HG03439 (cell line): ENCODE measurements around the gene MT4.
"Not testable (repeated sequence)": the region's sequence is repeated elsewhere in the genome, so short reads cannot be mapped to it uniquely, and the experiment has no call there.

Source experiments
- ATAC-seq: cut with Tn5 transposase; IDR thresholded peaks from one replicate; pipeline ENCODE4 v1.9.1; 2021; ENCODE audit warnings: mild to moderate bottlenecking, moderate library complexity; ENCODE audit not compliant: unreplicated experiment

MT4 gene

DNA sequence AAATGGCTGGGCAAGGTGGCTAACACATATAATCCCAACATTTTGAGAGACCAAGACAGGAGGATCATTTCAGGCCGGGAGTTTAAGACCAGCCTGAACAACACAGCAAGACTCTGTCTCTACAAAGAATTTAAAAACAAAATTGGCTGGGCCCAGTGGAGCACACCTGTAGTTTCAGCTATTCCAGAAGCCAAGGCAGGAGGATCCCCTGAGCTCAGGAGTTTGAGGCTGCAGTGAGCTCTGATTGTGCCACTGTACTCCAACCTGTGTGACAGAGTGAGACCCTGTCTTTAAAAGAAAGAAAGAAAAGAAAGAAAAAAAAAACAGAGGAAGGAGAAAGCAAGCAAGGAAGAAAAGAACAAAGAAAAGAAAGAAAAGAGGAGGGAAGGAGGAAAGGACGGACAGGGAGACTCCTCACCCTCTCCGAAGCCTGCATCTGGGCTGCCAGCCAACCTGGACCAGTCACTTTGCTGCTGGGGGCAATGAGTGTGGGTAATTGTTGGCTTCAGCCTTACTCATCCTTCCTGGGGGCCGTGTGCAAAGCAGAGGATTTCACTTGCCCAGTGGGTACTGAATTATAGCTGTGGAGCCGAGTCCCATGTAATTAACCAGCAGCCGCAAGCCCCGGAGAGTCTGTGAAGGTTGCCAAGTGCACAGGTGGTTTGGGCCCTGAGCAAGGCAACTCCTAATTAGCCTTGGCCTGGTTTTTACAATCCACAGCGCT lies 6.7 kb upstream of the MT4 start:
- no peak for ATAC-seq

DNA sequence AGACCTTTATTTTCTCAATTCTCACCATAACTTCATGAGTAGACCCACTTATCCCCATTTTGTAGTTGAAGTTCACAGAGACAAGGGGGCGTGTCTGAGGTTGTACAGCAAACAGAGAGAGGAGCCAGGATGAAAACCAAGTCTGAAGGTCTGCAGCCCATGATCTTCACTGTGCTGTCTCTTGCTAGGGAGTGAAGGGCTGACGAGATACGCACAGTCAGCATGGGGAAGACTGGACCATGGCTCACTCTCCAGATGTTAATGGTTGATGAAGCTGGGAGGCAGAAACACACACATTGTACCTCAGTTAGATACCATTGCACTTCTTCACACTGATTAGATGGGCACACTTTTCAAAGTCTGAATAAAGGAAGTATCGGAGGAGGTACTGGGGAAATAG lies 5.8 kb upstream of the MT4 start:
- no peak for ATAC-seq

DNA sequence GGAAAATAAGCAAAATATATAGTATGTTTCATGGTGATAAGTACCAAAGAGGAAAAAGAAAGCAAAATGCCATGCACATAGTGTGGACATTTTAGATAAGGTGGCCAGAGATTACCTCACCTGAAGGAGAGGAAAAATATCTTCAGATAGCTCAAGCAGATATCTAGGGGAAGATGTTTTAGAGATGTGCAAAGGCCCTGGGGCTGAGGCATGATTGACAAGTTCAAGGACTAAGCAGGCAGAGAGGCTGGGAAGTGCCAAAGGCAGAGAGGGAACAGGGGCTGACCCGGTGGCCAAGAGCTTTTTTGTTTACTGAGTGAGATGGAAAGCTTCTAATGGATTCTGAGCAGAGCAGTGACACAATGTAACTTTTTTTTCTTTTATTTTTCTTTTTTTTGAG lies 4.4 kb upstream of the MT4 start:
- ATAC-seq: no peak

DNA sequence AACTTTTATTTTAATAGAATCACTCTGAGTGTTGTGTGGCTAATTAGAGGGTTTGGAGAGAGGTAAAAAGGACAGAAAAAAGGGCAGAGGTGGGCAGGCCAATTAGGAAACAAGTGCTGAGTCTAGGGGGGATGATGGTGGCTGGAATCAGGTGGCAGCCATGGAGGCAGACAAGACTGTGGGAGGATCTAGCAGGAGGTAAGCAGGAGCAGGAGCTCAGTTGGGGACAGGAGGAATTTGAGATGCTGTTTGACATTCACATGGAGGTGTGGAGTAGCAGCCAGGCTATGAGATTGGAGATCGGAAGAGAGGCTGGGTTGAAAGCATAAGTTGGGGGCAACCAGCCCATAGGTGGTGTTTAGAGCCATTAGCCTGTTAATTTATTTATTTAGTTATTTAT lies 3.7 kb upstream of the MT4 start:
- ATAC-seq: no peak

DNA sequence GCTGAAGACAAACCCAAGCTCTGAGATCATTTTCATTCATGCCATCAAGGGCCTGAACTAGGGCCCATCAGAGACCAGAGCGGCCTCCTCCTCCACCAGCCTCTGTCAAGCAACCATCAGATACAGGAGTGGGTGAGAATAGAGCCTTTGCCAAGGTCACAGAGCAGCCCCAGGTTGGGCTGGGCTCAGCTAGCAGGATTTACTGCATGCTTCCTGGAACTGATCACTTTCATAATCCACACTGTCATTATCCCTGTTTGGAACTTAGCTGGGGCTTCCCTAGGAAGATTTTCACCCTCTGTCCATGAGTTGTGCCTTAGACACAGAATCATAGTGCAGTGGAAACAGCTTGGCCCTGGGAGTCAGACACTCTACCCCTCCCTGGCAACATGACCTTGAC lies 5.1 kb downstream of the MT4 start:
- ATAC-seq: no peak

DNA sequence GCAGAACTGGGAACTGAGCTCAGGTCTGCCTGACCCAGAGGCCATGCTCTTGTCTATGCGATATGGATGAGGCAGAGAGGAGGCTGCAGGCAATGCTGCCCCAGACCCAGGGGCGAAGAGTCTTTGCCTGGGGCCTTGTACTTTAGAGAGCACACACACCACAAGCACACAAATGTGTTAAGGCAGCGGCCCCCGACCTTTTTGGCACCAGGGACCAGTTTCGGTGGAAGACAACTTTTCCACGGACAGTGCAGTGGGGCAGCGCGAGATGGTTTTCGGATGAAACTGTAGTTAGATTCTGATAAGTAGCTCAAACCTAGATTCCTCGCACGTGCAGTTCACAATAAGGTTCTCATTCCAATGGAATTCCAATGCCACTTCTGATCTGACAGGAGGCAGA lies 6.7 kb downstream of the MT4 start:
- ATAC-seq: no peak

DNA sequence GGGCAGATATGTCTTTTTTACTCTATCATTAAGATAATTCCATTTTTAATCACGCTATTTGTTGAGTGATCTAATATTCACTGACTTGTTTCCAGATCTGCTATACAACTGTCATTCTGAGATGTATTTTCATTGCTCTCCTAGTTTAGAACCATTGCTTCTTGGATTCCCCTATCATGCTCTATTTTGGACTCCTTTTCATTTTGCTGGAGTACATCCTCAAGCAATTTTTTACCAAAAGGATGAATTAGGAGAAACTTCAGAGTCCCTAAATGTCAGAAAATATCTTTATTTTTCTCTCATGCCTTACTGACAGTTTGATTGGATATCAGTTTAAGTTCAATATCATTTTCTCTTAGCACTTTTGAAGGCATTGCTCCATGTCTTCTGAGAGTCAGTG lies 9.8 kb downstream of the MT4 start:
- ATAC-seq: no peak

DNA sequence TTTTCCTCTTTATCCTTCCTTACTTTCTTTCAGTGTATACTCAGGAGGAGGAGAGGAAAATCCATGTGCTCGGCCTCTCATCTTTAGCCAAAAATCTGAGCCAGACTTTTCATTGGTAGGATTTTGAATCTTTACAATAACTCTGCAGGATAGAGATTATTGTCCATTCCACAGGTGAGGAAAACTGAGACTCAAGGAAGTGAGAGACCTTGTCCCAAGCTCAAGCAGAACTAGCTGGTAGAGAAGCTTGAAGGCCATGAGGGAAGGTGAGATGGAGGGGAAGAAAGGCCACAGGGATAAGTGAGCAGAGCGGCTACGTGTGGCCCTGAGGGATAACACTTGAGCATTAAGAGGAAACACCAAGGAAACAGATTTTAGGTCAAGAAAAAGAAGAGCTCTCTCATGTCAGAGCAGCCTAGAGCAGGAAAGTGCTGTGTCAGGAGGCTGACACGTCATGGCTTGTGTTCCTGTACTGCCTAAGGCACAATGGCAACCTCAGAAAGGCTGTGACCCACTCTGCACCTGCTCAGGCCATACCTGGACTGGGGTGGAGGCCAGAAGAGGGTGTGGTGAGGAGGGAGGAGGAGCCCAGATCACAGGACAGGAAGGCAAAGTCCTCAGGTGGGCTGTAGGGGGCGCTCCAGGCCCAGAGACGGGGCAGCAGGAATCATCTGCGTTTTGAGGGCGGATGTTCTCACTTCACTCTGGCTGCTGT lies 11.9 kb downstream of the MT4 start:
- peak; percentile 86 for ATAC-seq

DNA sequence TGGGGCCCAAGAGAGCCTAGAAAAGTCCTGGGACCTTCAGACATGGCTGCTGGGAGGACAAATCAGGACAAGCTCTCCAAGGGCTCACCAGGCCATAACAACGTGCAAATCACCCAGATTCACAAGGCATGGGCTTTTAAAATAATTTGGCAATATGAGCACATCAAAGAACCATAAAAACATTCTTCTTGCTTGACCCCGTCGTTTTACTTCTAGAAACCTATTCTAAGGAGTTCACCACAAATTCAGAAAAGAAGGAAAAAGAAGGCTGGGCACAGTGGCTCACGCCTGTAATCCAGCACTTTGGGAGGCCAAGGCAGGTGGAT lies 12.4 kb downstream of the MT4 start:
- ATAC-seq: no peak

DNA sequence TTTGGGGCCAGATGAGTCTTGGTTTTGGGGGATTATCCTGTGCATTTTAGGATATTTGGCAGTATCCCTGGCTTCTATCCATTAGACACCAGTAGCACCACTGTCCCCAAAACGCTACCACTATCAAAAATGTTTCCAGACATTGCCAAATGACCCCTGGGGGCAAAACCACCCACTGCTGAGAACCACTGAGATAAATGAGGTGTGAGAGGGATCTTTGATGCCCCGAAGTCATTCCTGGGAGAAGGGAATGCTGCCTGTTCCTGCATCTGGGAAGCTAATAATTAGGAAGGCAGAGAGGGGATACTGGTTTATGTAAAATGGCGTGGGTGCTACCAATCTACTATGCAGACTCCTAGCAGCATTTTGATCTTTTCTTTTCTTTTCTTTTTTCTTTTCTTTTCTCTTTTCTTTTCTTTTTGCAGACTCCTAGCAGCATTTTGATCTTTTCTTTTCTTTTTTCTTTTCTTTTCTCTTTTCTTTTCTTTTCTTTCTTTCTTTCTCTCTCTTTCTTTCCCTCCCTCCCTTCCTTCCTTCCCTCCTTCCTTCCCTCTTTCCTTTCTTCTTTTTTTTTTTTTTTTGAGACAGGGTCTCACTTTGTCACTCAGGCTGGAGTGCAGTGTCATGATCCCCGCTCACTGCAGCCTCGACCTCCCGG lies 15.6 kb downstream of the MT4 start:
- ATAC-seq: no peak

DNA sequence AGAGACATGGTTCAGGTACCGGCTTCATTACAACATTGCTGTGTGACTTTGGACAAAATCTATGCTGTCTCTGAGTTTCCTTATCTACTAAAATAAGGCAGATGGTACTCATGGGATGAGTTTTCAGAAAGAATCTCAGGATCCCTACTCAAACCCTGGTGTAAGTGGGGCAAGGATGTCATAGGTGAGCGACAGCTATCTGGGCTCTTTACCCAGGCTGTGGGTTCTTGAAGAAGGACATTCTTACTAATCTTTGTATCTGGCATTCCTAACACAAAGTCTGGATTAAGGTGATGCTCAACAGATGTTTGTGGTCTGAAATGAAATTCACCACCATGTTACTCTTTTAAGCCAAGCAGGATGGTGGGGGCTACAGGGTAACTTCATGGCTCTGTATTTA lies 18.0 kb downstream of the MT4 start:
- ATAC-seq: not testable (repeated sequence)

DNA sequence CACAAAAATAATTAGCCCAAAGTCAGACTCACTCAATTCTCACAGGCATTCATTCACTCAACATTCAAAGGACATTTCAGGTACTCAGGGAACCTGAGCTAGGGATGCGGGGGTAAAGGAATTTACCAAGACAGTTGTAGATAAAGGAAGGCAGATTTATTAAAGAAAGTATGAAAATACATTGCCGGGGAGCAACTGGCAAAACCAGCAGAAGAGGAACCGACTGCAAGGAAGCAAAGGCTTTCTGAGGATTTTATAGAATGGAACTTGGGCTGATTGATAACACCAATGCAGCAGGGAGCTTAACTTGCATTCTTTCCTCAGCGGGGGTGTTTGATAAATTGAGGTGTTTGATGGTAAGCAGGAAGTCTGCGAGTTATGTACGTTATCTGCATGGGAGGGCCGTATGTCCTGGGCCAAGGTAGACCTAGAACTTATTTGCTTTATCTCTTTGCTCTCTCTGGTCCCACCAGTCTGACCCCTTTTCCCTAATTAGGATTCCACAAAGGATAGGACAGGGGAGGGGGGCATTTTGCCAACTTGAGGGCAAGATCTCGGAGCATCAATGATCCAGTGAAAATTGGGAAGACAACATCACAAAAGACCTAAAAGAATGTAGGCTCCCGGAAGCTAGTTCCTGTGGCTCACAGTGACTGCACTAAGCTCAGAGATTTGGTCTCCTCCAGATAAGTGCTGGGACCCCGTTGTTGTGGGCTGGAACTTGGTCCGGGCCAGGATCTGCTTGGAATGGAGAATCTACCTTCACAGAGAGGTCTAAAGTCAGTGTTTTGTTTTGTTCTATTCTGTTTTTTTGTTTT lies 18.7 kb downstream of the MT4 start:
- ATAC-seq: no peak

DNA sequence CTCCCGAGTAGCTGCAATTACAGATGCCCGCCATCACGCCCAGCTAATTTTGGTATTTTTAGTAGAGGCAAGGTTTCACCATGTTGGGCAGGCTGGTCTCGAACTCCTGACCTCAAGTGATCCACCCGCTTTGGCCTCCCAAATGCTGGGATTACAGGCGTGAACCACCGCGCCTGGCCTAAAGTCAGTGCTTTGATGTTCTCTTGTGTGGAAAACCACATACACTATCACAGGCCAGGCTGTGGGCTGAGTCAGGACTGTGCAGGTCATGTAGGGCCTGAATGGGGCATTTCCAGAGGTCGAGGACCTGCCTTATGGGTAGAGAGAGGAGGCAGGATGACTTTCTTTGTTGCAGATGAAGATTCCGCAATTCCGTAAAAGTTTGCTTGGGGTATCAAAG lies 19.4 kb downstream of the MT4 start:
- ATAC-seq: no peak

DNA sequence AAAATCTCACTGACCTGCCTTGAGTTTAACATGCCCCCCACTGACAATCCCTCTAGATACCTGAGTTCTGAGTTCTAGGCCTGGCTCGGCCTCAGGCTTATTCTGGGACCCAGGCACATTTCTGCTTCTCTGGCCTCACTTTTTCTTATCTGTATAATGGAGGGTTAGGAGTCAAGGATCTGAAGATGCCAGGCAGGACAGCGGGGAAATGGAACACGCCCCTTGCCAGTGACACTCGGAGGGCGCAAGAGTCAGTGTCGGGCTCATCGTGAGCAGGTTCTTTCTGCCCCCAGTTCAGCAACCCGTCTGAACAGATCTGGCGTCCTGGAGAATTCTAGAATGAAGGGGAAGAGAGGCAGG lies 23.9 kb downstream of the MT4 start:
- no peak for ATAC-seq

DNA sequence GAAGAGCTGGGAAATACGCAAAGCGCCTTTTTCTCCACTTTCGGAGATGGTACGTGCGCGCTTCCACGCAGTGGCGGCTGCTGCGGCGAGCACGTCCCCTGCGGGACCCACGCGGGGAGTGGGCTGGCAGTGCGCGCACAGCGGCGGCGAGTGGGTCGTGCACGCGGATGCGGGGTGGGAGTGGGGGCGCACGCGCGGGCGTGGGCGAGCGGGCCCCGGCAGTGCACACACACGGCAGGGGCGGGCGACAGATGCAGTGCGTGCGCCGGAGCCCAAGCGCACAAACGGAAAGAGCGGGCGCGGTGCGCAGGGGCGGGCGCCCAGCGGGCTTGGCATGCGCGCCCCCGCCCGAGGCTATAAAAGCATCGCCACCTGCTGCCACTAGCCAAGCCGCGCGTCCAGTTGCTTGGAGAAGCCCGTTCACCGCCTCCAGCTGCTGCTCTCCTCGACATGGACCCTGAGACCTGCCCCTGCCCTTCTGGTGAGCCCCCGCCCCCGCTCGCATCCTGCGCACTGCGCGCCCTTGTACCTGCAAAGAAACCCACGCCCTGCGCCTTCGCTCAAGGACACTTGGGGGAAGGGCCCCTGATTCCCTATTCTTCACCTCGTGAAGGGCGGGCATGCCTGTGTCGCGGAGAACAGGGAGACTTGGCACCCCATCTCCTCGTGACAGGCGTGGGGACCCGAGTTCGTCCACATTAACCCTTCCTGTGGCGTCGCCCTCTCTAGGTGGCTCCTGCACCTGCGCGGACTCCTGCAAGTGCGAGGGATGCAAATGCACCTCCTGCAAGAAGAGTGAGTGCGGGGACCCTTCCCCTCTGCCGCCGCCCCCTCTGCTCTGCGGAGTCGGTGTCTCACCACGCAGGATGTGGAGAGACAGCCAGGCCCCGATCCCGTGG lies 24.5 kb downstream of the MT4 start, which contains the start of gene MT3:
TSS of gene MT3 (plus strand) at position 388 of the 899 bp plus-strand sequence. CDS start at position 451, 63 bp downstream.
- ATAC-seq: no peak

DNA sequence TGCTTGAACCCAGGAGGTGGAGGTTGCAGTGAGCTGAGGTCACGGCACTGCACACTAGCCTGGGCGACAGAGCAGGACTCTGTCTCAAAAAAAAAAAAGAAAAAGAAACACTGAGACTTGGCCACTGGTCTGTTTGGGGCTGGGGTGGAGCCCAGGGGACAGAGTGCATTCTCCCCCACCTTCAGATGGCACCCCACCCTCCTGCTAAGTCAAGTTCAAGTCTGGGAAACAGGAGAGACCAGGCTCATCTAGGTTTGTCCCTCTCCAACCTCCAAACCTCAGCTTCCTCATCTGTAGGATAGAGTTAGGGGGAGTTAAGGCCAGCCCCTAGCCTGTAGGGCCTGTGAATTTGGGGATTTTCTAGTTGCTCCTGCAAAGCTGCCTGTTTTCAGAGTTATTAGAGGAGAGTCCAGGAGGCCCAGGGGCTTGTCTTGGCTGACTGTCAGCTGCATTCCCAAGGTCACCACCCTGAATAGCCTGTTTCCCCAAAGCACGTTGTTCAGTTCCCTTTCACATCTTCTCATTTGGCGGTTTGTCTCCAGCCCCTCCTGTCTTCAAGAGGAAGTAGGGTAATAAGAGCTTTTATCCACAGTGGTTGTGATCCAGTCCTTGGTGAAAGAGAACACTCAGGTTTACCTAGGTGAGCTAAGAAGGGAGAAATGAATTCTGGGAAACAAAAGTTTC lies 26.6 kb downstream of the MT4 start:
- no peak for ATAC-seq

DNA sequence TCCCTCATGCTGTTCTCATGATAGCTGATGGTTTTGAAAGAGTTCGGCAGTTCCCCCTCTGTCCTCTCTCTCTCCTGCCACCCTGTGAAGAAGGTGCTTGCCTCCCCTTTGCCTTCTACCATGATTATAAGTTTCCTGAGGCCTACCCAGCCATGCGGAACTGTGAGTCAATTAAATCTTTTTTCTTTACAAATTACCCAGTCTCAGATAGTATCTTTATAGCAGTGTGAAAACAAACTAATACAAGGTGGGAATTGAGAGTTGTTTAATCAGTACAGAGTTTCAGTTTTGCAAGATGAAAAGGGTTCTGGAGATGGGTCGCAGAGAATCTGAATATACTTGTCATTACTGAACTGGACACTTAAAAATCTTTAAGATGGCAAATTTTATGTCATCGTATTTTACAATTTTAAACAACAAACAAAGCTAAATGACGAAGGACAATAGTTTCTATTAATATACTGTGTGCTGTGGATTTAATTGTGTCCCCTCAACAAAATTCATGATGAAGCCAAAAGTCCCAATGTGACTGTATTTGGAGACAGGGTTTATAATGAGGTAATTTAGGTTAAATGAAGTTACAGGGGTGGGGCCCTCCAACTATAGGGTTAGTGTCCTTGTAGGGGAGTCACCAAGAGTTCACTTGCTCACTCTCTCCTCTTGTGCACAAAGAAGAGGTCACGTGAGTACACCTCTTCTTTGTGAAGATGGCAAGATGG lies 28.9 kb downstream of the MT4 start:
- ATAC-seq: no peak

DNA sequence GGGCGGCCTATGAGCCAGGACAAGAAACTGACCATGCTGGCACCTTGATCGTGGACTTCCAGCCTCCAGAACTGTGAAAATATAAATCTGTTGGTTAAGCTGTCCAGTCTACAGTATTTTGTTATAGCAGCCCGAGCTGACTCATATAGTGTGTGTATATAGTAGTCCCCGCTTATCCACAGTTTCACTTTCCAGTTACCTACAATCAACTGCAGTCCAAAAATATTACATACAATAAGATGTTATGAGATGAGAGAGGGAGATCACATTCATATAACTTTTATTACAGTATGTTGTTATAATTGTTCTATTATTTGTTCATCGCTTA lies 29.4 kb downstream of the MT4 start:
- ATAC-seq: no peak

DNA sequence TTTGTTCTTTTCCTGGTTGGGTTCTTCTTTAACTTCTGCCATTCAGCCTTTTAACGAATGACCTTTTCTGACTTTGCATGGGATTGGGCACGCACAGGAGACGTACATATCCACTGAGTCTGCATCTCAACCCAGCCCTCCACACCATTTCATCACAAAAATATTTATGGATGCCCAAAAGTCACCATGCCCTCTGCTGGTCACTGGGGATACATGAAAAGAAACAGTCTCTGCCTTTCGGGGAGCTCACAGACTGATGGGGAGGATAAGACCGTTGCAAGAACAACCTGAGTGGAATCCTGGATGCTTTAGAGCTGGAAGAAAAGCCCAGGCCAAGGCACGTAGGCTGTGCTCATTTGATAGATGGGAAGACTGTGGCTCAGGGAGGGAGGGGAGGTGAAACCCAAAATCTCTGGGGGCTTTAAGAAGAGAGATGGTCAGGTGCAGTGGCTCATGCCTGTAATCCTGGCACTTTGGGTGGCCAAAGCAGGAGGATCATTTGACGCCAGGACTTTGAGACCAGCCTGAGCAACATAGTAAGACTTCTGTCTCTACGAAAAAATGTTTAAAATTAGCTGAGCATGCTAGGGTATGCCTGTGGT lies 35.6 kb downstream of the MT4 start:
- ATAC-seq: no peak
